ENCODE measurements around the gene CRACDL. TPM values are rescaled to one million over a fixed set of nuclear protein-coding genes. Genes with fewer than 3 reads are reported as not detected.

The CRACDL gene
- total and polyA plus RNA-seq, 3 experiments from 2014 or later, result 0.22 to 1.2 (median 0.27) TPM

DNA sequence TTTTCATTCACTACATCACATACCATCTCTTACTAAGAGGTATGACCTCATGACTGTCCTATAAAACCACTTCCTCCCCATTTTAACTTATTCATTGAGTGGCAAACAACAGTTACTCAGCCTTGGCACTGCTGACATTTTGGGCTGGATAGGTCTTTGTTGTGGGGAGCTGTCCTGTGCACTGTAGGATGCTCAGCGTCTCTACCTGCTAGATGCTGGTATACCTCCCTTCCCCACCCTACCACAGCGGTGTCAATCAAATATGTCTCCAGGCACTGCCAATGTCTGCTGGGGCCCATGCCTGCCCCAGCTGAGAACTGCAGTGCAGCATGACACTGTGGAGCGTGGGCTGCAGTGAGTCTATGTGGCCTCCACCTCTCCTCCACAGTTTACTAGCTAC, 128.8 kb downstream of the CRACDL start:
- Histone ChIP-seq H3K9me3 (ENCODE audit: low read length) (no peaks in the 10 kb centered on the region), H3K27me3 (ENCODE audit: insufficient read depth, low read length, poor library complexity, severe bottlenecking) (no peaks in the 10 kb centered on the region), H3K4me1 (ENCODE audit: insufficient read depth, low read length) (peaks cover 10% of the 10 kb centered on the region), H3K27ac (ENCODE audit: low read depth, low read length) (no peak overlapping the region), H3K36me3 (ENCODE audit: insufficient read depth, low read length) (no peaks in the 10 kb centered on the region), H3K4me3 (ENCODE audit: low read length) (no peak overlapping the region)
- ChIA-PET CTCF (interaction anchor here (1.0 to 1.4 kb wide), 2 partner anchors 15 to 27 kb away, joined by 3 to 4 read pairs; no protein-coding TSS in a partner anchor), POLR2A (no interaction called here)
- Mint-ChIP-seq H3K9me3 (no peaks in the 10 kb centered on the region), H3K27ac (peak overlapping the region in 4 of 8 donors; percentile 1 to 68 (median 50)), H3K27me3 (peaks cover 9 to 11% of the 10 kb centered on the region in 2 donors), H3K36me3 (peaks cover 0 to 9% (median 2%) of the 10 kb centered on the region in 3 donors), H3K4me1 (peaks cover 9 to 19% (median 9%) of the 10 kb centered on the region in 3 donors), H3K4me3 (no peak overlapping the region)
- DNase-seq, result peak in 3 of 5 donors; percentile 21 to 57 (median 37)

DNA sequence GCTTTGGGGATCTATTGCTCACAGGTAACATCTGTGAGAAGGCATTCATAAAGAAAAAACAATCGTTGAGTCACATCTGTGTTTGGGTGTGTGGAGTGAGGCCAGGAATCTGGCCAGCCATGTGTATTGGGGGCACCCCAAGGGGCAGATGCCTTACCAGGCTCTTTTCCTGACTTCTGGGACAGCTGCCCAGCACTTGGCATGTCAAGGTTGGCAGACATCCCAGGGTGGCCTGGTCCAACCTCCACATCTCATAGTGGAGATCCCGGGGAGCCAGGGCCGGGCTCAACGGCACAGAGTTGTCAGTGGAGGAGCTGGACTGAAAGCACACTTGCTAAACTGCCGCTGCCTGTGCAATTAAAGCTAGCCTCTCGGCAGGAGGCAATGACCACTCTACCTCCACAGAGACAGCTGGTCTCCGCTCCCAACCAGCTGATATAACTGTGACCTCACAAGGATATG, 129.8 kb downstream of the CRACDL start:
- H3K9me3 Mint-ChIP-seq, result no peaks in the 10 kb centered on the region
- ChIA-PET POLR2A (no interaction called here), CTCF (interaction anchor here (1.0 kb wide), 1 partner anchor 26 kb away, joined by 3 read pairs; no protein-coding TSS in a partner anchor)
- Histone ChIP-seq H3K27ac (ENCODE audit: low read depth, low read length) (no peak overlapping the region), H3K4me1 (ENCODE audit: insufficient read depth, low read length) (peaks cover 10% of the 10 kb centered on the region), H3K4me3 (ENCODE audit: low read length) (no peak overlapping the region), H3K9me3 (ENCODE audit: low read length) (no peaks in the 10 kb centered on the region), H3K27me3 (ENCODE audit: insufficient read depth, low read length, poor library complexity, severe bottlenecking) (no peaks in the 10 kb centered on the region), H3K36me3 (ENCODE audit: insufficient read depth, low read length) (no peaks in the 10 kb centered on the region)
- DNase-seq, result no peak
- no peak overlapping the region for H3K27ac Mint-ChIP-seq
- H3K27me3 Mint-ChIP-seq, result peaks cover 6 to 8% of the 10 kb centered on the region in 2 donors
- no peak overlapping the region for H3K4me3 Mint-ChIP-seq
- H3K36me3 Mint-ChIP-seq, result peaks cover 0 to 9% (median 2%) of the 10 kb centered on the region in 3 donors
- peaks cover 9 to 19% (median 9%) of the 10 kb centered on the region in 3 donors for H3K4me1 Mint-ChIP-seq

- H3K4me3 ChIP-seq (ENCODE audit: low read length), result no peak overlapping the region
- no peaks in the 10 kb centered on the region for H3K27me3 ChIP-seq (ENCODE audit: insufficient read depth, low read length, poor library complexity, severe bottlenecking)
- Mint-ChIP-seq H3K27me3 (peaks cover 6% of the 10 kb centered on the region in 2 donors), H3K9me3 (no peaks in the 10 kb centered on the region), H3K27ac (peak overlapping the region in 1 of 8 donors; percentile 70), H3K36me3 (peaks cover 0 to 7% (median 2%) of the 10 kb centered on the region in 3 donors), H3K4me1 (peaks cover 9 to 19% (median 9%) of the 10 kb centered on the region in 3 donors), H3K4me3 (no peak overlapping the region)
- POLR2A ChIA-PET, result no interaction called here
- H3K9me3 ChIP-seq (ENCODE audit: low read length), result no peaks in the 10 kb centered on the region
- peaks cover 10% of the 10 kb centered on the region for H3K4me1 ChIP-seq (ENCODE audit: insufficient read depth, low read length)
- CTCF ChIA-PET, result no interaction called here
- no peak overlapping the region for H3K27ac ChIP-seq (ENCODE audit: low read depth, low read length)
- no peaks in the 10 kb centered on the region for H3K36me3 ChIP-seq (ENCODE audit: insufficient read depth, low read length)
- no peak for DNase-seq
These were observed 130.4 kb downstream of the CRACDL start for GRCh38 chr2:98805412-98806171.

GRCh38 chr2:98804736-98805135, 131.3 kb downstream of the CRACDL start:
- H3K9me3 ChIP-seq (ENCODE audit: low read length), result no peaks in the 10 kb centered on the region
- H3K27ac Mint-ChIP-seq, result no peak overlapping the region
- H3K9me3 Mint-ChIP-seq, result no peaks in the 10 kb centered on the region
- no peak overlapping the region for H3K4me3 Mint-ChIP-seq
- no peak overlapping the region for H3K4me3 ChIP-seq (ENCODE audit: low read length)
- ChIA-PET CTCF (interaction anchor here (1.6 to 2.0 kb wide), 2 partner anchors 17 to 156 kb away, joined by 4 to 6 read pairs; no protein-coding TSS in a partner anchor), POLR2A (no interaction called here)
- peaks cover 10% of the 10 kb centered on the region for H3K4me1 ChIP-seq (ENCODE audit: insufficient read depth, low read length)
- peaks cover 0 to under 1% of the 10 kb centered on the region in 2 donors for H3K27me3 Mint-ChIP-seq
- H3K27ac ChIP-seq (ENCODE audit: low read depth, low read length), result no peak overlapping the region
- H3K36me3 ChIP-seq (ENCODE audit: insufficient read depth, low read length), result no peaks in the 10 kb centered on the region
- H3K36me3 Mint-ChIP-seq, result no peaks in the 10 kb centered on the region
- H3K27me3 ChIP-seq (ENCODE audit: insufficient read depth, low read length, poor library complexity, severe bottlenecking), result no peaks in the 10 kb centered on the region
- peaks cover 9 to 19% (median 9%) of the 10 kb centered on the region in 3 donors for H3K4me1 Mint-ChIP-seq
- DNase-seq, result no peak

DNA sequence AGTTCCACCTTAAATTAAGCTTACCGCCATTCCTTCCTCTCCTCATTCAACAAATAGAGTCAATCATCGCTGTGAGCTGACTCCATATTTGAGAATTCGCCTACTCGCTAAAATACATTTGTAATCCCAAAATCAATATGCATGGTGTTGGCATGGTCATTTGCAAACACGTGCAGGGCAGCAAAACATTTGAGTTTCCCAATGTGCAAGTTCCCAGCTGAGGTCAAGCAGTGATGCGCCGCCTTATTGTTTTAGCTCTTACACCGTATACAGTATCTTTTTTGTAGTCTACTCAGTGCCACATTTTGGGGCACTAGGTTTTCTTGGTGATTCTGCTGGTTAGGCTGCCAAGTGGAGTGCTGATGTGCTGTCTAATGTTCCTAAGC, 131.8 kb downstream of the CRACDL start:
- no peaks in the 10 kb centered on the region for H3K9me3 Mint-ChIP-seq
- H3K27me3 ChIP-seq (ENCODE audit: insufficient read depth, low read length, poor library complexity, severe bottlenecking), result no peaks in the 10 kb centered on the region
- POLR2A ChIA-PET, result no interaction called here
- no peaks in the 10 kb centered on the region for H3K27me3 Mint-ChIP-seq
- H3K27ac ChIP-seq (ENCODE audit: low read depth, low read length), result no peak overlapping the region
- H3K4me3 Mint-ChIP-seq, result no peak overlapping the region
- H3K36me3 Mint-ChIP-seq, result no peaks in the 10 kb centered on the region
- H3K4me3 ChIP-seq (ENCODE audit: low read length), result no peak overlapping the region
- H3K4me1 ChIP-seq (ENCODE audit: insufficient read depth, low read length), result peaks cover 10% of the 10 kb centered on the region
- no peaks in the 10 kb centered on the region for H3K9me3 ChIP-seq (ENCODE audit: low read length)
- no peaks in the 10 kb centered on the region for H3K36me3 ChIP-seq (ENCODE audit: insufficient read depth, low read length)
- CTCF ChIA-PET, result interaction anchor here (1.6 to 2.0 kb wide), 2 partner anchors 18 to 155 kb away, joined by 4 to 6 read pairs; no protein-coding TSS in a partner anchor
- no peak for DNase-seq
- H3K4me1 Mint-ChIP-seq, result peaks cover 9 to 19% (median 9%) of the 10 kb centered on the region in 3 donors
- H3K27ac Mint-ChIP-seq, result no peak overlapping the region

DNA sequence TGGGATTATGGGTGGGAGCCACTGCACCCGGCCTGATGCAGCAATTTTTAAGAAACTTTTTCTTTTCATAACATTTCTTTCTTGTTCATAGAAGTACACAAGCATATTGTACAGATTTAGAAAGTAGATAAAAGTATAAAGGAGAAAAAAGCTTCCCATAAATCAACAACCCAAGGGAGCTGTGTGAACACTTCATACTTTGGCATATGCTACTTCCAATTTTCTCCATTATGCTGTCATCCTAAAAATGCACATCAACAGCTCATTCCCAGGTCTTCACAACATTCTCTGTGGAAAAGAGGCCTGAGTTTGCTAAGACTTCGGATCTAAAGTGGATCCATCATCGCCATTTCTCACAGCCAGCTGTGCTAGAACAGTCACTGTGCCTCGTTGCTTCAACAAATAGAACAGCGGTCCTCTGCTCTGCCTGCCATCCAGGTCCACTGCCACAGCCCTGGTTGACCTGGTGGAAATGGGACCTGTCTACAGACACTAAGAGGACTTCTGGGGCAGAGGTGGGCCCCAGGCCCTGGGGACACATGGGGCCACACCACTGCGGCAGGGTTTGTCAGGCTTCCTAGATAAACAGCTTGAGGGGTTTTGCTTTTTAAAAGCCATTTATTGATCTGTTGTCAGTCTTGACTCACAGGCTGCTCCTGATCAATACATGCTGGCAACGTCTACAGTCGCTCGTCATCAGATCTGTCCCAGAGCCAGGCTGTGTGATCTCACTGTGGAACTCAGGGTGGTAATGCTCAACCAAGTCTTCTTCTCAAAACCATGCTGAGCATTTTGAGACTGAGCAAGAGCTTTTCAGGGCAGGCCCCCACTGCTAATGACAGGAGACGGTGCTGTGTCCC, 132.4 kb downstream of the CRACDL start:
- Histone ChIP-seq H3K4me1 (ENCODE audit: insufficient read depth, low read length) (peaks cover 10% of the 10 kb centered on the region), H3K4me3 (ENCODE audit: low read length) (no peak overlapping the region), H3K9me3 (ENCODE audit: low read length) (no peaks in the 10 kb centered on the region), H3K36me3 (ENCODE audit: insufficient read depth, low read length) (no peaks in the 10 kb centered on the region), H3K27ac (ENCODE audit: low read depth, low read length) (no peak overlapping the region), H3K27me3 (ENCODE audit: insufficient read depth, low read length, poor library complexity, severe bottlenecking) (no peaks in the 10 kb centered on the region)
- CTCF ChIA-PET, result interaction anchor here (1.6 to 2.0 kb wide), 2 partner anchors 19 to 155 kb away, joined by 4 to 6 read pairs; no protein-coding TSS in a partner anchor
- Mint-ChIP-seq H3K27ac (no peak overlapping the region), H3K9me3 (no peaks in the 10 kb centered on the region), H3K4me3 (no peak overlapping the region), H3K4me1 (peaks cover 9 to 19% (median 9%) of the 10 kb centered on the region in 3 donors), H3K36me3 (no peaks in the 10 kb centered on the region), H3K27me3 (no peaks in the 10 kb centered on the region)
- POLR2A ChIA-PET, result no interaction called here
- no peak for DNase-seq

DNA sequence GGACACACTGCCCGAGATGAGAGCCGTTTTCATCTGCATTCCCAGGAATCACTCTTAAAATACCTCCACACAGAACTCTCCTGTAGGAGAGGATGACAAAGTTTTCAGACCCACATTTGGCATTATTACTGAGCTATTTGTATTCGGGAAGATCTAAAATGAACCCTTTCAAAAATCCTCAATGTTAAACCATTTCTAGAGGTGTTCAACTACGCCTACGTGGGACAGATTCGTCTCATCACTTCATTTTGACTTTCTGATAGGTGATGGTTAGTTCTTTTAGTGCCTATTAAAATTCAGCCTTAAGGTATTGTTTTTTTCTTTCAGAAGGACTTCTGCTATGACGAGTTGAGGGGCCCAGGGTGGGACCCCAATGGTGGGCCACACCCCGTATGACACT, 133.7 kb downstream of the CRACDL start:
- CTCF ChIA-PET, result no interaction called here
- POLR2A ChIA-PET, result no interaction called here
- Mint-ChIP-seq H3K4me1 (peaks cover 6 to 11% (median 6%) of the 10 kb centered on the region in 3 donors), H3K4me3 (no peak overlapping the region), H3K27me3 (no peaks in the 10 kb centered on the region), H3K27ac (no peak overlapping the region), H3K9me3 (no peaks in the 10 kb centered on the region), H3K36me3 (no peaks in the 10 kb centered on the region)
- H3K36me3 ChIP-seq (ENCODE audit: insufficient read depth, low read length), result no peaks in the 10 kb centered on the region
- DNase-seq, result no peak
- H3K27me3 ChIP-seq (ENCODE audit: insufficient read depth, low read length, poor library complexity, severe bottlenecking), result no peaks in the 10 kb centered on the region
- H3K9me3 ChIP-seq (ENCODE audit: low read length), result no peaks in the 10 kb centered on the region
- H3K4me1 ChIP-seq (ENCODE audit: insufficient read depth, low read length), result peaks cover 6% of the 10 kb centered on the region
- no peak overlapping the region for H3K4me3 ChIP-seq (ENCODE audit: low read length)
- no peak overlapping the region for H3K27ac ChIP-seq (ENCODE audit: low read depth, low read length)

- CTCF ChIA-PET, result no interaction called here
These were observed 134.1 kb downstream of the CRACDL start for GRCh38 chr2:98801921-98802321.

More at GRCh38 chr2:98801921-98802321, 134.1 kb downstream of the CRACDL start:
- Mint-ChIP-seq H3K36me3 (no peaks in the 10 kb centered on the region), H3K27ac (peak overlapping the region in 1 of 8 donors; percentile 66), H3K4me1 (peaks cover 2 to 7% (median 2%) of the 10 kb centered on the region in 3 donors), H3K4me3 (no peak overlapping the region), H3K9me3 (no peaks in the 10 kb centered on the region), H3K27me3 (no peaks in the 10 kb centered on the region)
- Histone ChIP-seq H3K36me3 (ENCODE audit: insufficient read depth, low read length) (no peaks in the 10 kb centered on the region), H3K27me3 (ENCODE audit: insufficient read depth, low read length, poor library complexity, severe bottlenecking) (no peaks in the 10 kb centered on the region), H3K9me3 (ENCODE audit: low read length) (no peaks in the 10 kb centered on the region), H3K27ac (ENCODE audit: low read depth, low read length) (no peak overlapping the region), H3K4me1 (ENCODE audit: insufficient read depth, low read length) (peaks cover 2% of the 10 kb centered on the region), H3K4me3 (ENCODE audit: low read length) (no peak overlapping the region)
- DNase-seq, result no peak
- POLR2A ChIA-PET, result no interaction called here
